Activated CD4-positive, alpha-beta T cell treated with anti-CD3 and anti-CD28 coated beads for 1 hour (primary cell): ENCODE data around the gene CCL8.
"Not testable (repeated sequence)": the region's sequence is repeated elsewhere in the genome, so short reads cannot be mapped to it uniquely, and the experiment has no call there.

Experiments
- DNase-seq: peaks from one replicate; pipeline ENCODE4 v3.0.0-alpha.2; 2020

Gene CCL8

DNA sequence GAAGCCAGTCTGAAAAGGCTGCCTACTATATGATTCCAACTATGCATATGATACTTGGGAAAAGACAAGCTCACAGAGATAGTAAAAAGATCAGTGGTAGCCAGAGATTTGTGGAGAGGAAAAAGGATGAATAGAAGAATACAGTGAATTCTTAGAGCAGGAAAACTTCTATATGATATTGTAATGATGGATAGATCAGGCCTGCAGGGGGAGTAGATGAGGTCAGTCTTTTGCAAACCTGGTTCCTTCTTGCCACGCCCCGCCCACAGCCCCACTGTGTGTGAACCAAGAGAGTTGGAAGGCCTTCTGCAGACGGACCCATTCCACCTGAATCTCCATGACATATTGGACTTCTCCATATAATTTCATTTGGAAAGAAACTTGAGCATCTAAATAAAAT is 761 bp upstream of the CCL8 start:
- no peak for DNase-seq

DNA sequence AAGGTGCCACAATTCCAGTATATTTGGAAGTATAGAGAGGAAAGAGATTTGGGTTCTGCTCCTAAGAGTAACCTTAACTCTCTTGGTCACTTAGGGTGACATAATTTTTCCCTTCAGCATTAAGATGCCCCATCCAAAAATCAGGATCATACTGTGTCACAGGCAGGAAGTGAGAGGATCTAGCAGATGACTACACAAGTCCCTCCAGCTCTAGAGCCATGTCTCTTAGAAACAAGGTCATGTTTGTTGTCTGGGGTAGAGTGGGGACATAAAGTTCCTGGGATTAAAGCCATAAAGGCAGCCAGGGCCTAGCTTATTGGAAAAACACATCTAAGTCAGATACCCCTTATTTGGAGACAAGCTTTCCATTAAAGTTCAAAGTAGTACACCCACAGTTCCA is 2.7 kb downstream of the CCL8 start:
- DNase-seq = no peak

DNA sequence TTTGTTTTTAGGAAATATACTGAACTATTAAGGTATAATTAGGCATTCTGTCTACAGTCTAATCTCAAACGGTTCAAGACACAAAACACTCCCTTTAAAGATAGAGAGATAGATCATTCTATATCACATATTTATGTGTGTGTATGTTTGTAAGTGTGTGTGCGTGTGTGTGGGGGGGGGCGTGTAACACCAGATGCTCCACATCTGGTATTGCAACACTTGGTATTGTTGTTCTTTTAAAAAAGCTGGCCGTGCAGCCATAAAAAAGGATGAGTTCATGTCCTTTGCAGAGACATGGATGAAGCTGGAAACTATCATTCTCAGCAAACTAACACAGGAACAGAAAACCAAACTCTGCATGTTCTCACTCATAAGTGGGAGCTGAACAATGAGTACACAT is 8.3 kb downstream of the CCL8 start:
- DNase-seq = not testable (repeated sequence)

DNA sequence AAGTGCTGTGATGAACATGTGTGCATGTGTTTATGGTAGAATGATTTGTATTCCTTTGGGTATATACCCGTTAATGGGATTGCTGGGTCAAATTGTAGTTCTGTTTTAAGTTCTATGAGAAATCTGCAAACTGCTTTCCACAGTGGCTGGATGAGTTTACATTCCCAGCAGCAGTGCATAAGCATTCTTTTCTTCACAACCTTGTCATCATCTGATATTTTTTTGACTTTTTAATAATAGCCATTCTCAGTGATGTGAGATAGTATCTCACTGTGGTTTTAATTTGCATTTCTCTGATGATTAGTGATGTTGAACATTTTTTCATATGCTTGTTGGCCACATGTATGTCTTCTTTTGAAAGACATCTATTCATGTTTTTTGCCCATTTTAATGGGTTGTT is 18.5 kb downstream of the CCL8 start:
- no peak for DNase-seq

DNA sequence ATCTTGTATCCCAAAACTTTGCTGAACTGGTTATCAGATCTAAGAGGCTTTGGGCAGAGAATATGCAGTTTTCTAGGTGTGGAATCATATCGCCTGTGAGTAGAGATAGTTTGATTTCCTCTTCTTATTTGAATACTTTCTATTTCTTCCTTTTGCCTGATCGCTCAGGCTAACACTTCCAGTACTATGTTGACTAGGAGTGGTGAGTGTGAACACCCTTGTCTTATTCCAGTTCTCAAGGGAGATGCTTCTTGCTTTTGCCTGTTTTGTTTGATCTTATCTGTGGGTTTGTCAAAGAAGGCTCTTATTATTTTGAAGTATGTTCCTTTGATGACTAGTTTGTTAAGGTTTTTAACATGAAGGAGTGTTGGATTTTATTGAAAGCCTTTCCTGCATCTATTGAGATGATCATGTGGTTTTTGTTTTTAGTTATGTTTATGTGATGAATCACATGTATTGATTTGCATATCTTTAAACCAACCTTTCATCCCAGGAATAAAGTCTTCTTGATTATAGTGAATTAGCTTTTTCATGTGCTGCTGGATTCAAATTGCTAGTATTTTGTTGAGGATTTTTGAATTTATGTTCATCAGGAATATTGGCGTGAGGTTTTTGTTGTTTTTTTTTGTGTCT is 20.0 kb downstream of the CCL8 start:
- DNase-seq = no peak

DNA sequence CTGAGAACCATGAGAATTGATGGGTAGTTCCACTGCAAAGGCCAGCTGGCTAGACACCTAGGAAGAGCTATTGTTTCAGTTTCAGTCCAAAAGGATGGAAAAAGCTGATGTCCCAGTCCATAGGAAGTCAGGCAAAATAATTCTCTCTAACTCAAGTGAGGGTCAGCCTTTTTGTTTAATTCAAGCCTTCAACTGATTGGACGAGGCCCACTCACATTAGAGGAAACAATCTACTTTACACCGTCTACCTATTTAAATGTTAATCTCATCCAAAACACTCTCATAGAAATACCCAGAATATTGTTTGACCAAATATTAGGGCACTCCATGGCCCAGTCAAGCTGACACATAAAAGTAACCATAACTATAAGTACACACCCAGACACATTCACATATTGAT is 22.7 kb downstream of the CCL8 start:
- DNase-seq = no peak

DNA sequence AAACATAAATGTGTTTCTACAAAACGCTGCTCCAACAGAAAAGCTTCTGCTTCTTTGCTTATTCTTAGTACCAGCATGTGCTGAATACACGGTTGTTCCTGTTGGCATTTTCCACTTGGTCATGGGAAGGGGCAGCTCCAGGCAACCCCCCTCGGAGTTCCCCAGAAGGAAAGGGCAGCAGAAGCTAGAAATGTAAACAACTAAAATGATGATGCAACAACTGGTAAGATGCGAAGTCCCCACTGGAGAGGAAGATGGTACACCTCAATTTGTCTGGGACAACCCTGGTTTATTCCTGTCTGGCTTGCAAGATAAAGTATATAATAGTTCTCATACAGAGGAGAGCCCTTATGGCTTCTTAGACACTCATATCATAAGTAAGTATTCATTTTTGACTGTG is 27.8 kb downstream of the CCL8 start:
- DNase-seq = no peak

DNA sequence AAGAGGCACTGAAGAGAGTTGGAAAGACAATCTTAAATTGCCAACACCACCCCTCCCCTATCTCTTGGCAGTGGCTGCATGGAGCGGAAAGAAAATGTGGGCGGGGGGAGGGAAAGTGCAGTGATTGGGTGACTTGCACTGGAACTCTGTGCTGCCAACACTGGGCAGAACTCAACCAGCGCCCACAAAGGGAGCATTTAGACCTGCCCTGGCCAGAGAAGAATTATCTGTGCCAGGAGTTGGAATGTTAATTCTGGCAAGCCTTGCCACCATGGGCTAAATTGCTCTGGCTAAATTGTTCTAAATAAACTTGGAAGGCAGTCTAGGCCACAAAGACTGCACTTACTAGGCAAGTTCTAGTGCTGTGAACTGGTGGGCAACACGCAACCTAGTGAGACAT is 30.5 kb downstream of the CCL8 start:
- no peak for DNase-seq

DNA sequence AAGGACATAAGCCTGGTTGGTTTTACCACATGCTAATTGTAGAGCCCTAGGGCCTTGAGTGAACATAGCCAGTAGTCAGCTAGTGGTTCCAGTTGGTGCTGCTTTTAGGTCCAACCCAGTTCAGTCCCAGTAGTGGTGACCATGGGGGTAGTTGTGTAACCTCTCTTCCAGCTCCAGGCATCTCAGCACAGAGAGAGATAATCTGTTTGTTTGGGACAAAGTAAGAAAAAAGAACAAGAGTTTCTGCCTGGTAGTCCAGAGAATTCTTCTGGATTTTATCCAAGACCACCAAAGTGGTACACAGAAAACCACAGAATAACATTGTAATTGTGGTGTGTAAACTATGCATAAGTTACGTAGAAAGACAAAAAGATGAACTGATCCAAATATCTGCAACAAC is 31.9 kb downstream of the CCL8 start:
- DNase-seq = no peak

DNA sequence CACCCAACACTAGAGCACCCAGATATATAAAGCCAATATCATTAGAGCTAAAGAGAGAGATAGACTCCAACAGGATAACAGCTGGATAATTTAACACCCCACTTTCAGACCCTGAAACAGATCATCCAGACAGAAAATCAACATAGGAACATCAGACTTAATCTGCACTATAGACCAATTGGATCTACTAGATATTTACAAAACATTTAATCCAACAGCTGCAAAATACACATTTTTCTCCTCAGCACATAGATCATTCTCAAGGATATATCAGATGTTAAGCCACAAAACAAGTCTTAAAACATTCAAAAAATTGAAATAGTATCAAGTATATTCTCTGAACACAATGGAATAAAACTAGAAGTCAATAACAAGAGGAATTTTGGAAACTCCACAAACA is 33.0 kb downstream of the CCL8 start:
- no peak for DNase-seq

DNA sequence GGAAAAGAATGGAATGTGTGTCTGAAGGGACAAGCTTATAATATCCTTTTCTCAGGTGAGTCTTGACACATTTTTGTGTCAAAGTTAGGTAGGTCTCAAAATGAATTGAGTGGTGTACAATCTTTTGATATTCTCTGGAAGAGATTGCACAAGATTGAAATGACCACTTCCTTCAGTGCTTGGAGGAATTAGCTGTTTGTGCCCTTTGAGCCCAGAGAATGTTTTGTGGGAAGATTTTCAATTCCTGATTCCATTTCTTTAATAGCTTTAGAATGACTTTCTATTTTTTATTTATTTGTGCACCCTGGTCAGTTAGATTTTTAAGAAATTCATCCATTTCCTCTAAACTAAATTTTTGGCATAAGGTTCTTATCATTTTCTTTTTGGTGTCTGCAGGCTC is 35.4 kb downstream of the CCL8 start:
- no peak for DNase-seq

DNA sequence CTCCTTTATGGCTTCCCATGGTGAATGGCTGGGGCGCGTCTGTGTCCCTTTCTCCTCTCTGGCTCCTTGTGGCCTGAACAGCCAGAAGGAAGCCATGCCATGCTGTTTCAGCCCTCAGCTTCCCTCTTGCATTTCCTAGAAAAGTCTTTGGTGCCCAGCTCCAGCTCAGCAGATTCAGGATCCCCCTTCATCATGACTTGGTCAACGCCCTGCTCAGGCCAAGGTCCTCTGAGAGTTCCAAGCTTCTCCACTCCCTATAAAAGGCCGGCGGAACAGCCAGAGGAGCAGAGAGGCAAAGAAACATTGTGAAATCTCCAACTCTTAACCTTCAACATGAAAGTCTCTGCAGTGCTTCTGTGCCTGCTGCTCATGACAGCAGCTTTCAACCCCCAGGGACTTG is 37.0 kb downstream of the CCL8 start, which contains the start of gene CCL13:
CCL13 (plus strand) TSS at position 287 of the 400 bp plus-strand sequence; CDS start at position 334, 47 bp downstream.
- DNase-seq = no peak

DNA sequence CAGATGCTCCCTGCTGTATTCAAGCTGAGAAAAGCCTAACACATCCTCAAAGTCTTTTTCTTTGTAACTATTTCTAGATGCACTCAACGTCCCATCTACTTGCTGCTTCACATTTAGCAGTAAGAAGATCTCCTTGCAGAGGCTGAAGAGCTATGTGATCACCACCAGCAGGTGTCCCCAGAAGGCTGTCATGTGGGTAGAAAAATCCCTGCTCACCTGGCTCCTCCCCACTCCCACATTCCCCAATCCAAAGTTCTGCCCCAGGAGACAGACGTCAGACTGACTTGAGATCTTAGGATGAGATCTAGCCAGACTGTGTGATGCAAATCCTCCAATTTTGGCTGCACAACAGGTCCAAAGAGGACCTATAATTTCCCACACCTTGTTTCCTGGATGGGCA is 38.2 kb downstream of the CCL8 start:
- no peak for DNase-seq

DNA sequence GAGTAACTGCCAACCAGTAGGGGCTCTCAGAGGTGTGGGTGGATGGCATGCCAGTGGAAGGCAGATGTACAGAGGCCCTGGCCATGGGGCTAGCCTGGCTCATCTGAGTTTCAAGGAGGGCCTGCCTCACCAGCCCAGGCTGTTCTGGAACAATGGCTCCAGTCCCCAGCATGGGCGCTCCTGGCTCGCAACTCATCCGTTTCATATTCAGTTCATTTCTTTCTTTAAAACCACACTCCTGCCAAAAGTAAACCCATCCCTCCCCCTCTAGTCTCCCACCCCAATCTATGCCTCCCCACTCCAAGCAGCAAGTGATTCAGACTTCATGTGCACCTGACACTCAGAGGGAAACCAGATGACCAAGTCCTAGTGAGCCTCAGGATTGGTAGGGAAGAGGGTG is 39.4 kb downstream of the CCL8 start:
- DNase-seq = no peak

DNA sequence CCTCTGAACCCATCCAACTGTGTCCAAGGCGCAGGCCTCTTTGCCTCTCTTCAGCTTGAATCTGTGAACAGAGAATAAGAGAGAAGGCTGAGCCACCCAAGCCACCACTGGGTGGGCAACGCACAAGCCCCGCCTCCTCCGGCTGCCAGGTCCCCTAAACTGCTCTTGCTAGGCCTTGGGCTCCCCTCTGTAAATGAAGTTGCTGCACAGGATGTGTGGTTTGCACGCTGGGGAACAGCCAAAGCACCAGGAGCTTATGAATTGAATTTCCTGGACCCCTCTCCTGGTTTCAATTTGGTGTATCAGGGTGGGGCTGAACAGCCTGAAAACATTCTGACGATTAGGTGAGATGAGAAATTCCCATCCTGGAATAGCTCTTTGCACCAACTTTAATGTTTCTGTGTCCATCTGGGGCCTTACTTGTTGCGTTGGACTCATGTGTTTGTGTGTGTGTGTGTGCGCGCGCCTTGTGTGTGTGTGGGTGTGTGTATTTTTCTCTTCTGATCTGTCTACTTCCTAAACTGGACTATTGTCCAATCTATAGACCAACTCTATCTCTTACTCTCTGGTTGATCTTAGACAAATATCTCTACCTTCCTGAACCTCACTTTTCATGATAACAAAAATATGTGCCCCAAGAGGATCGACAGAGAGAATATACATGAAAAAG is 41.5 kb downstream of the CCL8 start:
- no peak for DNase-seq

DNA sequence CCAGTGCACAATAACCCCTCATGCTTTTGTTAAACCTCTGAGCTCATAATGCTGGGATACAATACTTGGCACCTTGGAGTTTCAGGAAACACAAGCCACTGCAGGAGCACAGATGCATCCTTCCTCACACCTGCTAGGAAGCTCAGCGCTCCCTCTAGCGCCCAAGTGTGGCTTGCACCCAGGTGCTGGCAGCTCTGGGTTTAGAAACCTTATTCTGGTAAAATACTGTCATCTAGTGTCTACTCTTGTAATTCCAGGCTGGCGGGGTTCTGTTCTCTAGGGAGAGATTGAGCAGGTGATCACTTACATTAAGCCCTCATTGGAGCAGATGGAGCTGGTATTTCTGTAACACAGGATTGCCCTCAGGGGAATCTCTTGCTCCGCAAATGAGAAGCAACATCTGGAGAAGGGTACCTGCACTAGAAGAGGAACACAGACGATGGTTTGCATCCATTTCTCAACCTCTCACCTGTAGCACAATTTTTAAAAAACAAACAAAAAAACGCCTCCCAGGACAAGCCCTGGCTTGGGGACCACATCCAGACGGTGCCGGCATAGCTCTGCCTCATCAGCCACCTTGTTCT is 42.3 kb downstream of the CCL8 start:
- DNase-seq = no peak

DNA sequence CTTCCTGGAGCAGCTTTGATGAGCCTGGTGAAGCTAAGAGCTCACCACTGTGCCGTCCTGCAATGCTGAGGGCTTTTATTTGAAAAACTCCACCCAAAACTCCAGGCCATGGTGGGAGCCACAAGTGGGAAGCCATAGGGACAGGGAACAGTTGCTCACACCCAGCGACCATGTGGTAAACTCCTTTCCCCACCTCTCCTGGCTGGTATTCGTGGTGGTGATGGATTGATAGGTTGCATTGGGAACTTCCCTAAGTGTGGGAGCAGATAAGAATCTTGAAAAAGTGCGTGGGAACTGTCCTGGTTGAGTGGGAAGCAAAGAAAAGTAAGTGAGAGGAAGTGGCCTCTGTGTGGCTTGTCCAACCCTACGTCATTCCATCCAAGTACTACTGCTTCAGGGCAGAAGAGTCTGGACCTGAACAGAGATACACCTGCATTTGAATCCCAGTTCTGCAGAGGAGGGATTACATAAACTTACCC is 44.0 kb downstream of the CCL8 start, which contains the start of gene CCL1:
CCL1 (minus strand) TSS at position 51 of the 479 bp plus-strand sequence. CDS start 72 bp downstream, outside the sequence.
- no peak for DNase-seq

DNA sequence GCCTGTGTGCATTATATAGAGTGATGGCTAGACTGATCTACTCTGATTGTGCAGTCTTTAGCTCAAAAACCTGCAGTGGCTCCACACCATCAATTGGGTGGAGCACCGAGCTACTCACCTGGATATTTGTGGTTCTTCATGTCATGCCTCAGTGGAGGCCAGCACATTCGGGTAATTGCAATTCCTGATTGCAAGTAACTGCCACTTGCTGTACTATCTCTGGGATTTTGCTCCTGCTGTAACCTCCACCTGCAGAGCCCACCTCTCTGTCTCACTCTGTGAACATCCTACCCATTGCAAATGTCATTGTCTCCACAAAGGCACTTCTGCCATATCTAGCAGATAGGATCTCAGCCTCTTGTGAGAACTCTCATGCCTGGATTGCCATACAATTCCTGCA is 45.5 kb downstream of the CCL8 start:
- DNase-seq = no peak

DNA sequence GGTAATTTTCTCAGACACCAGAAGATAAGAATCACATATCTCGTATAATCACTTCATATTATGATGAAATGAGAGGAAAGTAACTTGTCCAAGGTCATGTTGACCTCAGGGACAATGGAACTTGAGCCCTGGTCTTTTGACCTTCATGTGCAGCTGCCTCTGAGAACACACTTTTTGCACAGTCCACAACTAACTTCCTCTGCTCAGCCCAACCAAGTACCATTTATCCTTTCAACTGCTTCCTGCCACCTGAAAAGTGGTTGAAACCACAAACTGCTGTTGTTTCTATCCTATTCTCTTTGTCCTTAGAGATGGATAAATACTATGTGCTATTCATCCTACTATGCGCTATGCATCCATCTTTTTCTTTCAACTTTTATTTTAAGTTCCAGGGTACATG is 46.1 kb downstream of the CCL8 start:
- no peak for DNase-seq

DNA sequence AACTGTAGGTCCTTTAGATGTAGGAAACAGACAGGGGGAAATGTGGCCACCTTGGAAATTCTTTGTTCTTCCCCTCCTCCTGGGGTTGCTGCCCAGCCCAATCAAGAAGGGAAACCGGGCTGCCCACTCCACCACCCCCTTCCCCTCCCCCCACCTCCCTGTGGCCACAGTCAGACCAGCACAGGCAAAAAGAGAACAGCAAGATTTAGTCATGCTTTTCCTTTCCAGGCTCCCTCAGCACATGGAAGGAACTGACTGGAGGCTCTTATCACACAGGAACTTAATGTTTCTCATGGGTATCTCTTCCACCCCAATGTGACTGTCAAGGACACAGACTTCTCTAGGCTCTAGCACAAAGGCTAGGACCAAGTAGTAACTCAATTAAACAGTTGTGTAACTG is 46.8 kb downstream of the CCL8 start:
- no peak for DNase-seq

DNA sequence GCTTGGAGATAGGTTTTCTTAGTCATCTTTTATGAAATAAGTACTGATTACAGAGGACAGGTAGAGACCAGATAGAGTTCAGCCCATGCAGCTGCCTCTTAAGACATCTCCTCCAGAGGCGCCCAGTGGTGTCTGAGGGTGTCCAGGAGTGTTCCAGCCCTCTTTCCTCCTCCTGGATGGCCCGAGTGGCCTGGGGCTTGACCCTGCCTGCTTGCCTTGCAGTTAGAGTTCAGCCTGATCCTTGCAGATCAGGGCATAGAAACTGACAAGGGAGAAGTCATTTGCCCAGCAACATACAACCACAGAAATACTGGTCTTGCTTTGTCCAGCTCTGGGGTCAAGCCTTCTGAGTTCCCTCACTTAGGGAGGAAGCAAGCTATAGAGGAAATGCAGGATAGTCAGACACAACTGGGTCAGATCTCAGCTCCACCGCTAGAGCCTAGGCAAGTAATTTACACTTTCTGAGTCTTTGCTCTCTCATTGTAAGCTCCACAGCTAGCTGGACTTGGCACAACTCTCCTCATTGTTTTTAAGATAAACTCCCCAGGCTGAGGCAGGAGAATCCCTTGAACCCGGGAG is 47.4 kb downstream of the CCL8 start:
- no peak for DNase-seq

DNA sequence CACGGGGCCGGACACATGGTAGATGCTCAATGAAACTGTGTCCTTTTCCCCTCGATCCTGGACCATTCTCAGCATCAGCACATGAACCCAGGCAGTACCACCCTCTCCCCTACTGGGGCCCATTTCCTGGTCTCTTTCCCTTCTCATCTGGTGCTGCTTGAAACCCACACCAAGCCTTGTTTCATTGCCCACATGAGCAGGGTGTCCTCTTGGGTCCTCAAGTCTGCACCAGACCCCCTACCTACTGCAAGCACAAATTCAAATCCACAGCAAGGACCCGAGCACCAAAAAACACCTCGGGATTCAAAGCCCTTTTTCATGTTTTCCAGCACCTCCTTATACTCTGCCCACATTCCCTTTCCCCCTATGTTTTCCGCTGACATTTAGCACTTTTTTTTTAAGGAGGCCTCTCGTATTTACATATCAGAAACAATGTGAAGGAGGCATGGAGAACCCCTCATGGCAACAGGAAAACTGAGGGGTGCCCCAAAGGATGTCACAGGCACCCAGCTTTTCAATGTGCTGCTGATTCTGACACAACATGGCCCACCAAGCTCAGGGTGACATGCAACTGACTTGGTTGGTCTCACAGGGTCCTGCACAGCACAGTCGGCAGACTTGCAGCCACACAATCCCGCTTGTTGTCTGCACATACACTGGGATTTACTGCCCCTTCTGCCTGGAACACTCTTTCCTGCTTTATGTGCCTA is 48.4 kb downstream of the CCL8 start:
- no peak for DNase-seq

DNA sequence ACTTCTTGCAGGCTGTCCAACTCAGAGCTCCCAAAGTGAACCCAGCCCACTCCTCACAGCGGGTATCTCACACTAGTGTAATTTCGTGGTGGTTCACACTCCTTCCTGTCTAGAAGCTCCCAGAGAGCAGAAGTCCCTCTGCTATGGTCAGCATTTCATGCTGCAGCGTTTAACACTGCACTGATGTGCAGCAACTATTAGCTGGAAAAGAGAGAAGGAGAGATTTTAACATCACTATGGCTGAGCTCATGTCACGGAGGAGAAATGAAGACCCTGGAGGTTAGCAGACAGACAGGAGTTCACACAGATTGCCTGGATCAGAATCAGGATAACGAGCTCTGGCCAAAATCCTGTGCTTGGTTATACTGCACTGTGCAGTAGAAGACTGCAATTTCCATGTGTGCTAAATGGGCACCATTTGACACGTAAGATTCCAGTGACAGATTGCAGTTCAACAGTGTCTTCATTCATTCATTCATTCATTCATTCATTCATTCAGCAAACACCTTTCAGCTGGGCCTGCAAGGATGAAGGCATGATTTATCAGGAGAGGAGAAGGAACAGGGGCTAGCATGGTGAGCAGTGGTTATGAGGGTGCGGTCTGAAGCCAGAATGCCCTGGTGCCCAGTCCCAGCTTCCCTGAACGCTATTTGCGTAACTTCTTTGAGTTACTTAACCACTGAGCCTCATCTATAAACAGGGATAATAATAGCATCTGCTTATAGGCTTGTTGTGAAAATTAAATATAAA is 49.1 kb downstream of the CCL8 start:
- no peak for DNase-seq
